Colonic mucosa (tissue), 4 donors: Measurements from ENCODE around the gene ITPRID1. TPM values are rescaled to one million over a fixed set of nuclear protein-coding genes. Genes with fewer than 3 reads are reported as not detected.
A peak's percentile ranks its signal among the peaks of the same experiment; 100 is the strongest.

ENCODE experiments used
- DNase-seq: peaks from one replicate; pipeline ENCODE4 v3.0.0-alpha.2; 2020
- H3K27ac ChIP-seq: fragments of 200-600 bp; one replicate; pipeline ENCODE4 v1.8.0; 2021
- H3K27me3 ChIP-seq: fragments of 200-600 bp; one replicate; pipeline ENCODE4 v1.8.0; 2021
- H3K36me3 ChIP-seq: fragments of 200-600 bp; one replicate; pipeline ENCODE4 v1.8.0; 2021
- H3K4me1 ChIP-seq: fragments of 200-600 bp; one replicate; pipeline ENCODE4 v1.8.0; 2021; ENCODE audit warnings: mild to moderate bottlenecking
- H3K4me3 ChIP-seq: fragments of 200-600 bp; one replicate; pipeline ENCODE4 v1.8.0; 2021
- H3K9ac ChIP-seq, 2 donors: one replicate each; pipeline ENCODE4 v1.7.0; 2013; ENCODE audit warnings: control low read depth in 2 of 2, low read depth in 2 of 2, low read length in 2 of 2
- H3K9me3 ChIP-seq: fragments of 200-600 bp; one replicate; pipeline ENCODE4 v1.8.0; 2021
- CTCF ChIP-seq: fragments of 200-600 bp; IDR thresholded peaks from one replicate; pipeline ENCODE4 v1.8.0; 2022; ENCODE audit warnings: antibody characterized with exemption, mild to moderate bottlenecking
- intact Hi-C: fragments of 100-400 bp; cut with DNase I; formaldehyde crosslinking; loops from one replicate; pipeline ENCODE4 v1.14.1; 2022
- total RNA-seq, 2 donors: library from RNA; stranded (reverse); fragmentation: NEBNext Ultra II Directional in 1 of 2; extraction: Animal tissue kit (Norgen Biotek cat#: 25700) in 1 of 2; gene quantifications; one replicate each; pipeline ENCODE4 v1.2.1, GENCODE V29; 2021
- donor health status: healthy.
- donor health status: DM: no; HTN: no; CAD: no.
- donor health status: DM: no; HTN: no; CAD: no.

The ITPRID1 gene
- total RNA-seq, 2 donors from 2014 or later = 0.48 to 0.91 TPM

- H3K27ac ChIP-seq = peak overlapping the region; percentile 56
- H3K36me3 ChIP-seq = no peaks in the 10 kb centered on the region
- H3K4me1 ChIP-seq = no peaks in the 10 kb centered on the region
- H3K27me3 ChIP-seq = no peaks in the 10 kb centered on the region
- no peak for TF ChIP-seq CTCF
- no peak overlapping the region for H3K4me3 ChIP-seq
- no peak for DNase-seq
- no peaks in the 10 kb centered on the region for H3K9me3 ChIP-seq
- intact Hi-C loops = no loop called here
- no peak overlapping the region for H3K9ac ChIP-seq
Measured at GRCh38 chr7:31494421-31494820, 19.5 kb upstream of the ITPRID1 start.

- no peak overlapping the region for H3K4me3 ChIP-seq
- DNase-seq = no peak
- TF ChIP-seq CTCF = no peak
- no peak overlapping the region for H3K27ac ChIP-seq
- no peaks in the 10 kb centered on the region for H3K27me3 ChIP-seq
- H3K9ac ChIP-seq = no peak overlapping the region
- H3K9me3 ChIP-seq = no peaks in the 10 kb centered on the region
- no peaks in the 10 kb centered on the region for H3K4me1 ChIP-seq
- no peaks in the 10 kb centered on the region for H3K36me3 ChIP-seq
- intact Hi-C loops = no loop called here
Measured at GRCh38 chr7:31495653-31496052, 18.2 kb upstream of the ITPRID1 start.

- H3K27ac ChIP-seq = no peak overlapping the region
- no peaks in the 10 kb centered on the region for H3K36me3 ChIP-seq
- intact Hi-C loops = no loop called here
- H3K4me3 ChIP-seq = no peak overlapping the region
- no peaks in the 10 kb centered on the region for H3K27me3 ChIP-seq
- no peak overlapping the region for H3K9ac ChIP-seq
- no peaks in the 10 kb centered on the region for H3K4me1 ChIP-seq
- no peak for DNase-seq
- no peak for TF ChIP-seq CTCF
- H3K9me3 ChIP-seq = no peaks in the 10 kb centered on the region
Measured at GRCh38 chr7:31497516-31497915, 16.4 kb upstream of the ITPRID1 start.

- Histone ChIP-seq H3K9me3 (no peaks in the 10 kb centered on the region), H3K4me3 (no peak overlapping the region), H3K27me3 (no peaks in the 10 kb centered on the region), H3K36me3 (no peaks in the 10 kb centered on the region), H3K4me1 (no peaks in the 10 kb centered on the region), H3K9ac (no peak overlapping the region), H3K27ac (no peak overlapping the region)
- DNase-seq = no peak
- TF ChIP-seq CTCF = no peak
- intact Hi-C loops = no loop called here
Measured at GRCh38 chr7:31500656-31501055, 13.2 kb upstream of the ITPRID1 start.

- intact Hi-C loops = no loop called here
Measured at GRCh38 chr7:31508823-31509222, 5.1 kb upstream of the ITPRID1 start.

More at GRCh38 chr7:31508823-31509222, 5.1 kb upstream of the ITPRID1 start:
- no peak for DNase-seq
- Histone ChIP-seq H3K27me3 (no peaks in the 10 kb centered on the region), H3K9me3 (no peaks in the 10 kb centered on the region), H3K27ac (no peak overlapping the region), H3K9ac (no peak overlapping the region), H3K36me3 (no peaks in the 10 kb centered on the region), H3K4me3 (no peak overlapping the region), H3K4me1 (no peaks in the 10 kb centered on the region)
- no peak for TF ChIP-seq CTCF
